K562 (cell line): Measurements from ENCODE around the gene ARHGEF4. TPM values are rescaled to one million over a fixed set of nuclear protein-coding genes. Genes with fewer than 3 reads are reported as not detected.

ENCODE experiments used
- ATAC-seq: fragments of 200-7000 bp; cut with Tn5 transposase; 3 replicates; pipeline ENCODE4 v1.9.1; 2020; ENCODE audit warnings: moderate library complexity
- BruUV-seq: library from RNA; stranded (reverse); fragments of 400-500 nt; replicated peaks from 2 replicates; lab custom pipeline; 2021; lab: Mats Ljungman, UMichigan
- CTCF ChIA-PET: fragments of 300-600 bp; formaldehyde crosslinking; extraction: SDS; loops from one replicate; lab custom pipeline; 2021; ENCODE audit warnings: low intra/inter-chr PET ratio; lab: Yijun Ruan, JAX
- POLR2A ChIA-PET: fragments of 300-600, 350-650 bp; sonication (Branson Sonifier 250); formaldehyde crosslinking; extraction: SDS; loops from one replicate; lab custom pipeline; 2021; ENCODE audit warnings: antibody characterized with exemption, inconsistent platforms; lab: Yijun Ruan, JAX
- DNase-seq, 4 experiments: peaks; one replicate each; pipeline versions ENCODE4 v3.0.0 to v3.0.0-alpha.2; 2011 to 2018; ENCODE audit warnings: low spot score in 3 of 4, mixed read lengths in 3 of 4; ENCODE audit errors: extremely low read depth in 1 of 4
- FAIRE-seq: peaks from 2 replicates; lab custom pipeline; 2011; peaks lifted over from hg19 to GRCh38; lab: Jason Lieb, UNC
- H2AFZ ChIP-seq: 2 replicates; pipeline ENCODE4 v1.6.0; 2011; ENCODE audit warnings: low read depth, low read length, control low read depth, inconsistent platforms
- H3K27ac ChIP-seq: fragments of 200-600 bp; 3 replicates; pipeline ENCODE4 v1.8.0; 2011; ENCODE audit warnings: low read depth, mild to moderate bottlenecking, control low read depth, inconsistent platforms, low read length, moderate library complexity, mixed read lengths; ENCODE audit errors: extremely low read depth
- H3K27me3 ChIP-seq, 2 experiments: fragments of 300-600 bp in 1 of 2; 2 replicates in 1 of 2; 3 replicates in 1 of 2; pipeline versions ENCODE4 v1.6.0 to v1.8.0; 2011; ENCODE audit warnings: inconsistent platforms in 2 of 2, low read length in 2 of 2, mild to moderate bottlenecking in 1 of 2, mixed read lengths in 1 of 2, moderate library complexity in 1 of 2; ENCODE audit not compliant: control insufficient read depth in 2 of 2, insufficient read depth in 2 of 2
- H3K36me3 ChIP-seq: fragments of 300-600 bp; 3 replicates; pipeline ENCODE4 v1.8.0; 2011; ENCODE audit warnings: mild to moderate bottlenecking, low read length, inconsistent platforms; ENCODE audit not compliant: control insufficient read depth, insufficient read depth
- H3K4me1 ChIP-seq, 2 experiments: fragments of 200-600 bp in 1 of 2; replicated peaks in 1 of 2; 2 replicates in 1 of 2; 3 replicates in 1 of 2; pipeline versions ENCODE4 v1.5.1 to v1.8.0; 2011; ENCODE audit warnings: inconsistent platforms in 2 of 2, low read length in 2 of 2, mild to moderate bottlenecking in 1 of 2, mixed read lengths in 1 of 2, moderate library complexity in 1 of 2; ENCODE audit not compliant: control insufficient read depth in 2 of 2, insufficient read depth in 2 of 2
- H3K4me2 ChIP-seq: 2 replicates; pipeline ENCODE4 v1.6.1; 2011; ENCODE audit warnings: low read length, control low read depth, inconsistent platforms, mixed read lengths; ENCODE audit not compliant: insufficient read depth
- H3K4me3 ChIP-seq: fragments of 200-600 bp; sonication (generic), shearing (Covaris generic); 2 replicates; pipeline ENCODE4 v1.5.1; 2016; ENCODE audit warnings: control low read depth, inconsistent platforms
- H3K79me2 ChIP-seq: fragments of 200-600 bp; 3 replicates; pipeline ENCODE4 v1.8.0; 2011; ENCODE audit warnings: low read length, inconsistent platforms; ENCODE audit not compliant: control insufficient read depth, insufficient read depth
- H3K9ac ChIP-seq, 2 experiments: 2 replicates each; pipeline versions ENCODE4 v1.6.0 to v1.6.1; 2011; ENCODE audit warnings: low read depth in 2 of 2, low read length in 2 of 2, control low read depth in 1 of 2, inconsistent platforms in 1 of 2, mild to moderate bottlenecking in 1 of 2, mixed read lengths in 1 of 2; ENCODE audit not compliant: insufficient read depth in 1 of 2
- H3K9me1 ChIP-seq: one replicate; pipeline ENCODE4 v1.6.0; 2011; ENCODE audit warnings: inconsistent platforms, mild to moderate bottlenecking, low read length, moderate library complexity; ENCODE audit not compliant: control insufficient read depth, insufficient read depth
- H3K9me3 ChIP-seq: replicated peaks from 2 replicates; pipeline ENCODE4 v1.5.1; 2011; ENCODE audit warnings: low read depth, low read length, inconsistent platforms; ENCODE audit not compliant: control insufficient read depth, insufficient read depth
- H4K20me1 ChIP-seq: replicated peaks from 2 replicates; pipeline ENCODE4 v1.6.1; 2011; ENCODE audit warnings: low read length, inconsistent platforms, mixed read lengths; ENCODE audit not compliant: control insufficient read depth, insufficient read depth
- CUX1 ChIP-seq: fragments of 200-800 bp; sonication (Bioruptor generic); IDR thresholded peaks from 2 replicates; pipeline ENCODE4 v1.6.1; 2016; ENCODE audit warnings: missing genetic modification characterization, missing compliant biosample characterization
- CXXC5 ChIP-seq: fragments of 250-450 bp; sonication (Bioruptor Pico); IDR thresholded peaks from 2 replicates; pipeline ENCODE4 v1.8.0; 2022; ENCODE audit warnings: inconsistent platforms, mild to moderate bottlenecking, moderate library complexity
- FOXP1 ChIP-seq: sonication (generic); formaldehyde crosslinking; IDR thresholded peaks from 2 replicates; pipeline ENCODE4 v1.8.0; 2022; ENCODE audit warnings: mild to moderate bottlenecking, missing genetic modification reagents
- KDM4B ChIP-seq, 2 experiments: fragments of 450-650 bp in 1 of 2; sonication (generic) in 1 of 2; IDR thresholded peaks; 2 replicates each; pipeline ENCODE4 v1.6.1; 2016 to 2017; ENCODE audit warnings: borderline replicate concordance in 2 of 2, antibody characterized with exemption in 1 of 2, low read depth in 1 of 2, mild to moderate bottlenecking in 1 of 2
- MEF2A ChIP-seq: IDR thresholded peaks from 2 replicates; pipeline ENCODE4 v1.6.1; 2011; ENCODE audit warnings: low read depth, mild to moderate bottlenecking, low read length, moderate library complexity; ENCODE audit not compliant: control insufficient read depth
- POLR2A ChIP-seq: fragments of 450-650 bp; conservative IDR thresholded peaks from 2 replicates; pipeline ENCODE4 v1.6.1; 2016
- POLR2AphosphoS5 ChIP-seq: IDR thresholded peaks from 2 replicates; pipeline ENCODE4 v1.6.1; 2011; ENCODE audit warnings: mild to moderate bottlenecking, low read depth, low read length, moderate library complexity; ENCODE audit not compliant: control insufficient read depth, insufficient read depth
- SMAD1 ChIP-seq: fragments of 150-350 bp; IDR thresholded peaks from 2 replicates; pipeline ENCODE4 v1.6.1; 2014; ENCODE audit warnings: low read length, low read depth; ENCODE audit not compliant: partially characterized antibody
- TCF3 ChIP-seq: sonication (generic); formaldehyde crosslinking; IDR thresholded peaks from 2 replicates; pipeline ENCODE4 v1.4.0; 2020; ENCODE audit warnings: mild to moderate bottlenecking, missing genetic modification reagents
- ZNF436 ChIP-seq: fragments of 250-450, 450-650 bp; sonication (Bioruptor Pico); formaldehyde crosslinking; IDR thresholded peaks from 2 replicates; pipeline ENCODE4 v1.7.0; 2020; ENCODE audit warnings: mild to moderate bottlenecking
- ZNF655 ChIP-seq: fragments of 250-450 bp; sonication (Bioruptor Pico); IDR thresholded peaks from 2 replicates; pipeline ENCODE4 v1.5.0; 2021
- WGBS: fragments of 100-300 bp; shearing (Covaris generic); methylation state at CpG from one replicate; pipeline ENCODE4 v1.1.6; 2016; ENCODE audit warnings: low coverage, mixed read lengths; ENCODE audit not compliant: insufficient coverage; ENCODE audit errors: missing lambda C conversion rate; 5-methylcytosine and 5-hydroxymethylcytosine counted together
- in situ Hi-C: fragments of 300-500 bp; cut with MboI; formaldehyde crosslinking; loops from 4 replicates; pipeline ENCODE4 v1.15.0; 2018; ENCODE audit warnings: inconsistent platforms, mixed read lengths
- intact Hi-C: fragments of 100-400 bp; cut with micrococcal nuclease; formaldehyde crosslinking; loops from 2 replicates; pipeline ENCODE4 v1.14.2; 2022
- polyA plus RNA-seq, 8 experiments: library from polyadenylated mRNA; depleted of rRNA in 4 of 8; stranded (reverse) in 5 of 8; unstranded in 3 of 8; fragments of >200 nt; fragmentation: Nextera tagmentation in 2 of 8; fragmentation: Illumina TruSeq in 1 of 8; extraction: Ambion mirVana in 2 of 8; extraction: Trizol in 1 of 8; gene quantifications; 2 replicates each; pipeline versions ENCODE4 v1.2.1 to v1.2.3, GENCODE V29; 2011 to 2014; ENCODE audit warnings: inconsistent platforms in 1 of 8, missing spikeins in 1 of 8
- total RNA-seq, 7 experiments: library from RNA; depleted of rRNA in 6 of 7; stranded (reverse); fragments of >200 nt in 6 of 7; fragmentation: Illumina TruSeq in 2 of 7; extraction: Trizol in 2 of 7; gene quantifications; 2 replicates each; pipeline versions ENCODE4 v1.2.1 to v1.2.3, GENCODE V29; 2011 to 2021; ENCODE audit warnings: low replicate concordance in 1 of 7
- TF ChIP-seq, protein P1 (sequence below): sonication (generic); IDR thresholded peaks from 2 replicates; pipeline ENCODE4 v1.6.1; 2016
- TF ChIP-seq, protein P2 (sequence below): fragments of 250-450 bp; sonication (Bioruptor Pico); IDR thresholded peaks from 2 replicates; pipeline ENCODE4 v1.8.0; 2021; ENCODE audit warnings: borderline replicate concordance, mild to moderate bottlenecking, moderate library complexity; ENCODE audit not compliant: poor library complexity, severe bottlenecking

The ARHGEF4 gene
- total and polyA plus RNA-seq, 9 of the 15 experiments (the other 6 are each of a cell fraction or from before 2014, with no cell fraction given), result not detected

DNA sequence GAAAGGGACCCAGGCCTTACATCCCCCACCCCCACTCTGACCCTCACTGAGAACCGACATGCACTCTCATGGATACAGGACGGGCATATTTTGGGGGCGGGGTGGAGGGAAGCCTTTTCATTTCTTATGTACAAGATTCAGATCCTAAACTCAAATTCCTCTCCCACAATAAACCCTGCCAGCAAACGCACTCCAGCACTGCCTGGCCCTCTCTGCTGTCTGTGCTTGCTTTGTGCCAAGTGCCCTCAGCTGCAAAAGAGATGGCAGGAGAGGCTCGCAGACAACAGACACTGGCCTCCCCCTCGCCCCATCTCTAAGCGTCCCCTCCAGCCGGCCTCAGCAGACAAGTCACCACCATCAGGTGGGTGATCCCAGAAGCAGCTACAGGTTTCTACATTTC is 214.2 kb downstream of the ARHGEF4 start:
- in situ Hi-C loops, result no loop called here
- TF ChIP-seq, protein P1, sequence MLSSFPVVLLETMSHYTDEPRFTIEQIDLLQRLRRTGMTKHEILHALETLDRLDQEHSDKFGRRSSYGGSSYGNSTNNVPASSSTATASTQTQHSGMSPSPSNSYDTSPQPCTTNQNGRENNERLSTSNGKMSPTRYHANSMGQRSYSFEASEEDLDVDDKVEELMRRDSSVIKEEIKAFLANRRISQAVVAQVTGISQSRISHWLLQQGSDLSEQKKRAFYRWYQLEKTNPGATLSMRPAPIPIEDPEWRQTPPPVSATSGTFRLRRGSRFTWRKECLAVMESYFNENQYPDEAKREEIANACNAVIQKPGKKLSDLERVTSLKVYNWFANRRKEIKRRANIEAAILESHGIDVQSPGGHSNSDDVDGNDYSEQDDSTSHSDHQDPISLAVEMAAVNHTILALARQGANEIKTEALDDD, result no peak
- no peak for TF ChIP-seq MEF2A
- no peak for TF ChIP-seq ZNF436
- no peak for TF ChIP-seq CXXC5 (CRISPR knock-in tag)
- TF ChIP-seq KDM4B (IDR thresholded peaks at IDR 0.05; ENCODE audit: borderline replicate concordance in 2 of 2, low read depth in 1 of 2), result no peak
- no peak for TF ChIP-seq FOXP1
- no peak for TF ChIP-seq TCF3 (CRISPR knock-in tag)
- no peak for TF ChIP-seq POLR2AphosphoS5
- no peak for TF ChIP-seq SMAD1
- TF ChIP-seq ZNF655 (CRISPR knock-in tag), result no peak
- no peak for TF ChIP-seq CUX1 (CRISPR knock-in tag)
- TF ChIP-seq, protein P2, sequence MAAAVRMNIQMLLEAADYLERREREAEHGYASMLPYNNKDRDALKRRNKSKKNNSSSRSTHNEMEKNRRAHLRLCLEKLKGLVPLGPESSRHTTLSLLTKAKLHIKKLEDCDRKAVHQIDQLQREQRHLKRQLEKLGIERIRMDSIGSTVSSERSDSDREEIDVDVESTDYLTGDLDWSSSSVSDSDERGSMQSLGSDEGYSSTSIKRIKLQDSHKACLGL (CRISPR knock-in tag), result no peak
- no peak for TF ChIP-seq POLR2A

More for the DNA sequence above, 214.2 kb downstream of the ARHGEF4 start:
- no TSS peak for BruUV-seq
- Histone ChIP-seq H3K27ac (no peak overlapping the region), H3K9ac (no peak overlapping the region), H3K36me3 (peaks cover 89% of the 10 kb centered on the region), H3K9me3 (no peaks in the 10 kb centered on the region), H3K27me3 (no peaks in the 10 kb centered on the region), H3K4me2 (no peak overlapping the region), H4K20me1 (peaks cover 6% of the 10 kb centered on the region; the same call in 1 of the 2 replicates), H2AFZ (no peak overlapping the region), H3K79me2 (peaks cover 5% of the 10 kb centered on the region; the same call in 1 of the 3 replicates), H3K4me1 (peaks cover 0 to 6% of the 10 kb centered on the region in 2 experiments; a peak in 1 of 5 replicates), H3K9me1 (peaks cover 4% of the 10 kb centered on the region), H3K4me3 (no peak overlapping the region)
- POLR2A ChIA-PET, result interaction anchor here (0.6 to 1.2 kb wide), 5 partner anchors 11 to 16 kb away, joined by 3 to 4 read pairs (median 4); no protein-coding TSS in a partner anchor
- CTCF ChIA-PET, result no interaction called here
- WGBS, result 94% methylated on average over 8 of the region's 8 CpGs
- intact Hi-C loops, result no loop called here
- DNase-seq (no peak), ATAC-seq (no peak), FAIRE-seq (no peak)
